Measurements from ENCODE around the gene CCDC179.

The CCDC179 gene

GRCh38 chr11:22846726-22847125 lies 13.5 kb downstream of the CCDC179 start:
- TF ChIP-seq CTCF (IDR thresholded peaks at IDR 0.05; ENCODE audit: borderline replicate concordance, insufficient read depth, low read depth, low read length), result no peak
- H3K4me3 ChIP-seq (ENCODE audit: low read depth, low read length), result no peak overlapping the region

GRCh38 chr11:22832315-22833015 lies 27.8 kb downstream of the CCDC179 start:
- no peak for TF ChIP-seq CTCF (IDR thresholded peaks at IDR 0.05; ENCODE audit: borderline replicate concordance, insufficient read depth, low read depth, low read length)
- no peak overlapping the region for H3K4me3 ChIP-seq (ENCODE audit: low read depth, low read length)

- H3K4me3 ChIP-seq (ENCODE audit: low read depth, low read length), result peak overlapping the region; percentile 48
Measured at GRCh38 chr11:22830082-22830414, 30.2 kb downstream of the CCDC179 start.

GRCh38 chr11:22829231-22830081 lies 30.8 kb downstream of the CCDC179 start, which contains the start of gene SVIP:
Gene SVIP (minus strand): TSS chr11:22829801. CDS start chr11:22829748, 53 bp downstream.
- TF ChIP-seq CTCF (IDR thresholded peaks at IDR 0.05; ENCODE audit: borderline replicate concordance, insufficient read depth, low read depth, low read length), result peak; percentile 90
- H3K4me3 ChIP-seq (ENCODE audit: low read depth, low read length), result peak within 1 kb of the TSS; percentile 67

More at GRCh38 chr11:22830082-22830414, 30.2 kb downstream of the CCDC179 start:
- no peak for TF ChIP-seq CTCF (IDR thresholded peaks at IDR 0.05; ENCODE audit: borderline replicate concordance, insufficient read depth, low read depth, low read length)

GRCh38 chr11:22828373-22828772 lies 31.9 kb downstream of the CCDC179 start:
- no peak overlapping the region for H3K4me3 ChIP-seq (ENCODE audit: low read depth, low read length)
- no peak for TF ChIP-seq CTCF (IDR thresholded peaks at IDR 0.05; ENCODE audit: borderline replicate concordance, insufficient read depth, low read depth, low read length)

- no peak overlapping the region for H3K4me3 ChIP-seq (ENCODE audit: low read depth, low read length)
- no peak for TF ChIP-seq CTCF (IDR thresholded peaks at IDR 0.05; ENCODE audit: borderline replicate concordance, insufficient read depth, low read depth, low read length)
Measured at GRCh38 chr11:22822203-22822602, 38.1 kb downstream of the CCDC179 start.

All from GM12875 (cell line).